NCI-H128 (cell line): Measurements from ENCODE around the gene TM9SF3.

Experiments used
- DNase-seq: peaks from one replicate; lab custom pipeline; 2025; ENCODE audit not compliant: unreplicated experiment; lab: John Stamatoyannopoulos, UW

TM9SF3 gene

GRCh38 chr10:96586419-96587263 is at the start of gene TM9SF3:
TM9SF3 (minus strand) TSS chr10:96587012; CDS start chr10:96586835, 177 bp downstream.
- DNase-seq, result peak; percentile 25

GRCh38 chr10:96636551-96636950 is 49.7 kb upstream of the TM9SF3 start:
- DNase-seq, result no peak

GRCh38 chr10:96632974-96633710 is 46.3 kb upstream of the TM9SF3 start:
- no peak for DNase-seq

GRCh38 chr10:96627292-96627691 is 40.5 kb upstream of the TM9SF3 start:
- no peak for DNase-seq

GRCh38 chr10:96626795-96627194 is 40.0 kb upstream of the TM9SF3 start:
- DNase-seq, result no peak

GRCh38 chr10:96625173-96625572 is 38.4 kb upstream of the TM9SF3 start:
- DNase-seq, result no peak

- DNase-seq, result no peak
Measured at GRCh38 chr10:96622013-96622787, 35.4 kb upstream of the TM9SF3 start.

- no peak for DNase-seq
Measured at GRCh38 chr10:96619796-96620773, 33.3 kb upstream of the TM9SF3 start.

- DNase-seq, result no peak
Measured at GRCh38 chr10:96619120-96619519, 32.3 kb upstream of the TM9SF3 start.

- DNase-seq, result peak; percentile 4
Measured at GRCh38 chr10:96618653-96619052, 31.8 kb upstream of the TM9SF3 start.

GRCh38 chr10:96616961-96617360 is 30.1 kb upstream of the TM9SF3 start:
- no peak for DNase-seq

- no peak for DNase-seq
Measured at GRCh38 chr10:96614515-96614914, 27.7 kb upstream of the TM9SF3 start.

- no peak for DNase-seq
Measured at GRCh38 chr10:96613576-96613975, 26.8 kb upstream of the TM9SF3 start.

GRCh38 chr10:96612055-96612830 is 25.4 kb upstream of the TM9SF3 start:
- no peak for DNase-seq

GRCh38 chr10:96610817-96611216 is 24.0 kb upstream of the TM9SF3 start:
- DNase-seq, result no peak

- no peak for DNase-seq
Measured at GRCh38 chr10:96609510-96609909, 22.7 kb upstream of the TM9SF3 start.

- DNase-seq, result no peak
Measured at GRCh38 chr10:96608805-96609204, 22.0 kb upstream of the TM9SF3 start.

GRCh38 chr10:96608262-96608661 is 21.4 kb upstream of the TM9SF3 start:
- no peak for DNase-seq

GRCh38 chr10:96606946-96607345 is 20.1 kb upstream of the TM9SF3 start:
- DNase-seq, result no peak

- DNase-seq, result no peak
Measured at GRCh38 chr10:96606216-96606615, 19.4 kb upstream of the TM9SF3 start.
